HG03558 (cell line): ENCODE measurements around the gene SLC19A1.

ENCODE experiments used
- ATAC-seq: cut with Tn5 transposase; IDR thresholded peaks from one replicate; pipeline ENCODE4 v1.9.1; 2021; ENCODE audit warnings: moderate number of reproducible peaks; ENCODE audit not compliant: unreplicated experiment; ENCODE audit errors: extremely low read depth

The SLC19A1 gene

DNA sequence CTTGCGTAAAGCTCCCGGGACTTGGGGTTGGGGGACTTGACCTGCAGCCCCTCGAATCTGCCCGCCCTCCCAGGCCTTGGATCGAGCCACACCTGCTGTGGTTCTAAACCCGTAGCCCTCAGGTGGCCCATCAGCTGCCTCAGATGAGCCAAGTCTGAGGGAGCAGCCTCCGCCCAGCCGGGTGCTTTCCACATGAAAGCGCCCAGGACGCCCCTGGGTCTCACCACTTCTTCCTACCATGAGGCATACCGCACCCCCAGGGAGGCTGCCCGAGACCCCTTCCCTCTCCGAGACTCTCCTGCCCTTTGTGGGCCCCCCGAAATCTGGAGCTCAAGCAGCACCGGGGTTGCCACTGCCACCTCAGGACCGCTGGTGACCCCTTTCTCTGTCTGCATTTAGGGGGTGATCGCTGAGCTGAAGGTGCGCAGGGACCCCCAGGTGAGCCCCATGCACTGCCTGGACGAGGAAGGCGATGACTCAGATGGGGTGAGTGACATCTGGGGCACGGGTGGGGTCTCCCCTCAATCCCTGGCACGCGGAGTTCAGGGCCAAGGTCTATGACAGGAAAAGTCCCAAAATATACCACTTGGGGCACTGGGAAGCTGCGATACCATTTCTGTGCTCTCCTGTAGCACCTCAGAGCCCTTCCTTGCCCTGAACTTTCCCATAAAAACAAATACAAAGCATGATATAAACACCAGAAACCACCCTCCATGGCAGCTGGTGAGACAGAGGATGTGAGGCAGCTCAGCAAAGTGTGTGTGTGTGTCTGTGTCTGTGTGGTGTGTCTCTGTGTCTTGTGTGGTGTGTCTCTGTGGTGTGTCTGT is 68.5 kb downstream of the SLC19A1 start:
- ATAC-seq: no peak

DNA sequence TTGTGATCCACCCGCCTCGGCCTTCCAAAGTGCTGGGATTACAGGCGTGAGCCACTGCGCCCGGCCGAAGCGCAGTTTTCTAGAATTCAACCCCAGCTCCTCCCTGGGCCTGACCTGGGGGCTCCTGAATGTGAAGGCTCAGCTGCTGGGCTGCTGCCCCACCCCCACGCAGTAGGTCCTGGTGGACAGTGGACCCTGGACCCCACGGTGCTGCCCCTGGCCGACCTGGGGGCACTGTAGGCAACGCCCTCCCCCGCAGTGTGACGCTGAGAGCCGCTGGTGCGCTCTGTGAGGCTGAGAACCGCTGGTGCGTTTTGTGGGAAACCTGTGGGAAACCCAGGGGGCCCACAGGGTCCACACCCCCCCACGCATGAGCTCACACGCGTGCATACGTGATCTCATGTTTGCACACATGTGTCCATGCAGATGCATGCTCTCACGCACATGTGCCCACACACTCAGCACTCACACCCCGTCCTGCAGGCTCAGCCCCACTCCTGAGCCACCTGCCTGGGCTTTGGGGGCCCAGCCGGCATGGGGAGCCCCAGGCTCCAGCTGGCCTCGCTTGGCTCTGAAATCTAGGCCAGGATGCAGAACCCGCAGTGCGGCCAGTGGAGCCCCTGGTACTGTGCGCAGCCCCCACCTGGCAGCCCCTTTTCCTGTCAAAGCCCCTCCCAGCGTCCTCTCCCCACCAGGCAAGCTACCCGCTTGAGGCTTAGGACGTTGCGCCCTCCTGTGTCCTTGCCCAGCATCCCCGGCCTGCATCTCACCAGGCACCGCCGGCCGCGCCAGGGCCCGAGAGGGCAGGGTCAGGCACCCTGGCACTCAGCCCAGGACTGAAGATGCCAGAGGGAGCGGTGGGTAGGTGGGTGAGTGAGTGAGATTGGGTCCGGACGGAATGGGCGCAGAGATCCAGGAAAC is 69.5 kb downstream of the SLC19A1 start:
- ATAC-seq: no peak

DNA sequence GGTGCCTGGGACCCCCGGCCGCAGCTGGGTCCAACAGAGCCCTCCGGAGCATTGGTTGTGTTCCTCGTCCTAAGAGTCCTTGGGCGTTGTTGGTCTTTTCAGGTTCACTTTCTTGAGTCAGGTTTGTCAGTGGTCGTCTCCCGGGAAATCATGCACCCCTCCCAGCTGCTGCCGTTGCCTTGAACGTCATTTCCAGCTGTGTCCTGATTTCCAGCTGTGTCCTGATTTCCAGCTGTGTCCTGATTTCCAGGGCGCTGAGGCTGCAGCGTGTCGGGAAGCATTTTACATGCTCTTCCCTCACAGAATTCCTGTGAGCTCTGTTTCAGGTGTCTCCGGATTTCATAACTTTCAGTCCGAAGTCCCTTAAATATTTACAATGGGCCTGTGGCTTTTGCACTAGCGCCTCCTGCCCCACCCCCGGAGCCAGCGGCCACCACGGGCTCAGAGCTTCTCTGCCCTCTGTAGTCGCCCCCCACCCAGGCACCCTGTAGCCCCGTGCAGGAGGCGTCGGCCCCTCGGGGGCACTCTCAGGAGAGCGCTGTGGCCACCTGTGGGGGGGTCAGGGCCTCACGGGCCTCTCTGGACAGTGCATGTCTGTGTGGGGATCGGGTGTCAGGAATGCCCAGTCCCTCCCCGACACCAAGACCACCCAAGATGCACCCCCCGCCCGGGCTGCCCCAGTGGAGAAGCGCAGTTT is 70.6 kb downstream of the SLC19A1 start:
- no peak for ATAC-seq

DNA sequence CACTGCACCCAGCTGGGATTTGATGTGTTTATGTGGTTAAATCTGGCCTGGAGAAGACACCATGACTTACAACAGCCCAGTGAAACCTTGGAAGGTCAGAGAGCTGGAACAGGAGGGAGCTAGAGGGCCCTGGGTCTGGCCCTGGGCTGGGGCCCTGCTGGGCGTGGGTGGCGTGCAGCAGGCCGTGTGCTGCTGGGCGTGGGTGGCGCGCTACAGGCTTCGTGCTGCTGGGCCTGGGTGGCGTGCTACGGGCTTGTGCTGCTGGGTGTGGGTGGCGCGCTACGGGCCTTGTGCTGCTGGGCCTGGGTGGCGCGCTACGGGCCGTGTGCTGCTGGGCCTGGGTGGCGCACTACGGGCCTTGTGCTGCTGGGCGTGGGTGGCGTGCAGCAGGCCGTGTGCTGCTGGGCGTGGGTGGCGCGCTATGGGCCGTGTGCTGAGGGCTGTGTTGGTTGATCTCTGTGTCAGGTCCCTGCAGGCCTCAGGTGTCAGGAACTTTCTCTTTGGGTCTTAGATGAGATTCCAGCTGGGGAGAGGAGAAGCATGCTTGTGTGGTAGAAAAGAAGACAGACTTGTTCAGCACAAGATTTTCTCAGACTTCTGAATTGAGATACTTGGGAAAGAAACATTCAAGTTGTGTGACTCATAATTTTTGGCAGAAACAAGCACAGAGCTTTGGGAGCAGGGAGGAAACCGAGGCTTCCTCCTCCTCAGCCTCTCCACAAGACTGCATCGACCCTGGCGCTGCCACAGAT is 71.3 kb downstream of the SLC19A1 start:
- ATAC-seq: no peak

DNA sequence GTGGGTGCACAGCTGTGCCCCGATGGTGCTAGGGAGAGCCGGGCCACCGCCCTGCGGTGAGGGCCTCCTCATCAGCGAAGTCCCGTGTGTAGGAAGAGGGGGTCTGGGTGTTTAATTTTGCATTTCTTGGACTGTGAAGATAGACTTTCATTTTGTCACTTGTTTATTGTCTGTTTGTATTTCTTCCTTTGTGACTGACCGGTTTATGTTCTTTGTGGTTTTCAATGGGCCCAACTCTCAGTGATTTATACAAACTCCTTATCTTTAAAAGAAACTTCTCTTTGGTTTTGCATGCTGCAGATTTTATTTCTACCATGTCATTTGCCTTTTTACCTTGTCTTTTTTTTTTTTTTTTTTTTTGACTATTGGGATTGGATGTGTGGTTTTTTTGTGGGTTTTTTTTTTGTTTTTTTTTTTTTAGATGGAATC is 72.1 kb downstream of the SLC19A1 start:
- no peak for ATAC-seq

DNA sequence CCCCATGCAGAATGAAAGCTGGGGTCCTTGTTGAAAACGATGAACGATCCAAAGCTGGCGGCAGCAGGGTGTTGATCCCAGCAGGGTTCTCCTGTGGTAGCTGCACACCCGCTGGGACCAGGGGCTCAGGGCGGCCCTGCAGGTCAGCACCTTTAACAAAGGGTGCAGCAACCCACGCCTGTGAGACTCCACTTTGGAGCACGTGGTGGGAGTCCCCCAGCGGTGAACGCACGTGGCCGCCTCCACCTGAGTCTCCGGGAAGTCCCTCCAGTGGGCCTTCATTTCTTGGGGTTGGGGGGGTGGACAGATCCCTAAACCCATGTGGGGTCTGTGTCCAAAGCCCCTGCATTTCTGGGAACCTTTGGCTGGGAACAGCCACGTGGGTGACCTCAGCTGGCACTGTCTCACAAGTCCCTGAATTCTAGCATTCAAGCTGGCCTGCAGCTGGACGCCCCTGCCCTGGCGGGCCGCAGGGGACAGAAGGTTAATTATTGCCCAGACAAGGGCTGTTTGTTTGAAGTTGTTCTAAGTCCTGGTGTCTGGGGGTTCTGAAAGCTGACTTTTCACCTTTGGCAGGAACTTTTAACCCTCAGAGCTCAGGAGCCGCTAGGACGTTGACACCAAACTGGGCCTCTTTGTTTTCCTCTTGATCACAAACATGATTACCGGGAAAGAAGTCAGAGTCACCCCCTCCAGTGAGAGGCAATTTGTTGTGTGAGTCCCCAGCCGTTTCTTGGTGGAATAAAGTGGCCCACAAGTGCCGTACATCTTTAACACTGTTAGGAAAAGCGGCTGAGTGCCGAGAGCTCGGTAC is 72.8 kb downstream of the SLC19A1 start:
- ATAC-seq: no peak

DNA sequence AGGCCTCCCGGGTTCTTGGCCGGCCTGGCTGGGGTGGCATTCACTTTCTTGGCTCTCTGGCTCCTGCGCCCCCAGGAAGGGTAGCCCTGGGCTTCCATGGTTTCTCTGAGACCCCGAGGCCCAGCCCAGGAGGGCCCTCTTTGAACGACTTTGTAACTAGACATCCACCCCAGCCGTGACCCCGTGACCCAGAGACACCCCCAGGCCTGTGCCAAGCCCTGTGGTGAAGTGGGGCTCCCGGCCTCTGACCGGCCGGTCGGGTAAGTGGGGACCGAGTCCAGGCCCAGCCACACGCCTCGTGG is 73.3 kb downstream of the SLC19A1 start:
- ATAC-seq: no peak

DNA sequence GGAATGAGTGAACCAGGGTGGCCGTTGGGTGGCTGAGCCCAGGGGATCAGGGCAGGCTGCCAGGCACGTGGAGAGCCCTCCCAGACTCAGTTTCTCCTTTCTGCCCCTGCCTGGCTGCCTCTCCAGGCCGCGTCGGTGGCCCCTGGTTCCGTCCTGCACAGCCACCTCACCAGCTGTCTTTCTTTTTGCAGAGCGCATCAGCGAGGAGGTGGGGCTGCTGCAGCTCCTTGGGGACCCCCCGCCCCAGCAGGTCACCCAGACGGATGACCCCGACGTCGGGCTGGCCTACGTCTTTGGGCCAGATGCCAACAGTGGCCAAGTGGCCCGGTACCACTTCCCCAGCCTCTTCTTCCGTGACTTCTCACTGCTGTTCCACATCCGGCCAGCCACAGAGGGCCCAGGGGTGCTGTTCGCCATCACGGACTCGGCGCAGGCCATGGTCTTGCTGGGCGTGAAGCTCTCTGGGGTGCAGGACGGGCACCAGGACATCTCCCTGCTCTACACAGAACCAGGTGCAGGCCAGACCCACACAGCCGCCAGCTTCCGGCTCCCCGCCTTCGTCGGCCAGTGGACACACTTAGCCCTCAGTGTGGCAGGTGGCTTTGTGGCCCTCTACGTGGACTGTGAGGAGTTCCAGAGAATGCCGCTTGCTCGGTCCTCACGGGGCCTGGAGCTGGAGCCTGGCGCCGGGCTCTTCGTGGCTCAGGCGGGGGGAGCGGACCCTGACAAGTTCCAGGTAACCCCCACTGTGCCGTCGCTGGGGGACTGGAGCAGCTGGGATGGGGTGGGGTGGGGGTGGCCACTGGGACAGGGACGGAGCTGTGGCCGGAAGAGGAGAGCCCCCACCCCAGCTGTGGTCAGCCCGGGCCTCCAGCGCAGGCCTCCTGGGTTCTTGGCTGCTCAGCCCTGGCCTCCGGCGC is 73.9 kb downstream of the SLC19A1 start:
- ATAC-seq: no peak

DNA sequence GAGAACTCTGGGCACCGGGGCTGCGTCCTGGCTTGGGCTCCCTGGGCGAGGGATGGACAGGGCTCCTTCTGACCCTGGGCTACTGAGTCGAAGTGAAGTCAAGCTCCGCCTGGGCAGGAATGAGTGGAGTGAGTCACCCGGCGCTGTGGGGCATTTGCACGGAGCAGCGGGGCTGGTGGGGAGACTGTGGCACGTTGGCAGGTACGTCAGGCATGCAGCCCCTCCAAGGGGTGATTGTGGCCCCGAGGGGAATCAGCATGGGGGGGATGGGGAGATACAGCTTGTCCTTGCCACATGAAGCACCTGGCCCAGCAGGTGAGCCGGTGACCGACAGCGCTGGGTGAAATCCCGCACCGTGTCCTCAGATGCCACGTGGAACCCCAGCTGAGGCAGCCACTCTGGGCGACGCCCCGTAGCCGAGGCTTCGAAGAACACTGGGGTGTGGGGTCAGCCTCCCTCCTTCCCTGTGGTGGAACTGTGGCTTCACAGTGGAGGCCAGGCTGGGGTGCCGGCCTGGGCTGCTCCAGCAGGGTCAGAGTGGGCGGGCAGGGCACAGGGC is 74.9 kb downstream of the SLC19A1 start:
- no peak for ATAC-seq

DNA sequence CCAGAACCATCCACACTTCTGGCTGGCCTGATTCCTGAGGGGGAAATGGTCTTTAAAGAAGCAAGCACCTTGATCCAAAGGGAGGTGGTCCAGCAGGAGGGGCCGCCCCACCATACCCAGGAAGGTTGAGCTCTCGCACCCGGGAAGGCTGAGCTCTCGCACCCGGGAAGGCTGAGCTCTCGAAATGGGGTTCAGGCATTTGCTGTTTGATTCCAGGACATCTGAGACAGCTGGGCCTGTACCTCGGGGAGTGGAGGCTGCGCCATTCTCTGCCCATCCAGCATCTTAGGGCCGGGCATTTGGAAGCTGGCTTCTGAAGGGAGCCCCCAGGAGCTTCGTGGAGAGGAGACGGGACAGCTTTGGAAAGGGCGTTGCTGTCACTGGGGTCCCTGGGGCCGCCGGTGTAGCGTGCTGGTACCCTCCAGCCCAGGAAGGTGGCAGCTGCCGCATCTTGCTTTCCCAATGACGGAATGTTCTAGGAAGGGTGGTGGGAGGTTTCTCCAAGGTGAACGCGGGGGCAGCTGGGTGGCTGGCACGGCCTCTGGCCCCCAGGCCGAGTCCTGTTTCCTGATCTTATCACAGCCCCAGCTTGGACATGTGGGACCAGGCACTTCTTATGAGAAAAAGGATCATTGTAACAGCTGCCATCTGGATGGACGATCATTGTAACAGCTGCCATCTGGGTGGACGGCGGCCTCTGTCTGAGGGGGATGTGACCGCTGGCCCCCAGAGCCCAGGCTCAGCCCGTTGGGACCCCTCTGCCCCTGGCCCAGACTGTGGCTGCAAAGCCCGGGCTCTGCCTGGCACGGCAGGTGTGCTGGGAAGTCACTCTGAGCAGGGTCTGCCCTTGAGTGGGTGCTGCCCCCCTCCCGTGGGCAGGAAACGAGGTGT is 75.7 kb downstream of the SLC19A1 start:
- ATAC-seq: no peak

DNA sequence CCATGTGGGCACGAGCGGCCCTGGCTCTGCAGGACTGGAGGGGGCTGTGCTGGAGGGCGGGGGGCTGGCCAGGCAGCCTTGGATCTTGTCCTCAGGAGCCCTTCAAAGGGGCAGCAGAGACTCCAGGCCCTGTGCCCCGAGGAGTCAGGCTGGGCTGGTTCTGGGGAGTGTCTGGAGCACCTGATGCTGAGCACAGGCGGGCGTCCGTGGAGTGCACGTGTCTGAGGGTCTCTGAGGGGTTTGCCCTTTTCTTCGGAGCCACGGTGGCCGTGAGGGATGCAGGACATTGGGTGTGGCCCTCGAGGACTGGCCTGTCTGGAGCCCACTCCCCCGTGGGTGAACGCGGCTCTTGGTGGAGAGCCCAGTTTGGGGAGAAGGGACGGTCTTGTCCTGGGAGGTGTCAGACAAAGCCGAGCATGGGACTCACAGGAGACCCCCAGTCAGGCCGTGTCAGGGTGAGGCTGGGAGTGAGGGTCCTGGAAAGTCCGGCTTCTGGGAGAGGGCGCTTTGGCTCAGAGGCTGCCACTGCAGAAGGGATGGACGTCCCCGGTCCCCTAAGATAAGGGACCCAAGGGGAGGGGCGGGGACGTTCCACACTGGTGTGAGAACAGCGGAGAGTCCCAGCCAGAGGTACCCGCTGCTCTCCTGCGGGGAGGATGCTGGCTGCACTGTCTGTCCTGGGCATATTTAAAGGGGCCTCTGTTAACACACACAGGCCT is 76.5 kb downstream of the SLC19A1 start:
- ATAC-seq: no peak

DNA sequence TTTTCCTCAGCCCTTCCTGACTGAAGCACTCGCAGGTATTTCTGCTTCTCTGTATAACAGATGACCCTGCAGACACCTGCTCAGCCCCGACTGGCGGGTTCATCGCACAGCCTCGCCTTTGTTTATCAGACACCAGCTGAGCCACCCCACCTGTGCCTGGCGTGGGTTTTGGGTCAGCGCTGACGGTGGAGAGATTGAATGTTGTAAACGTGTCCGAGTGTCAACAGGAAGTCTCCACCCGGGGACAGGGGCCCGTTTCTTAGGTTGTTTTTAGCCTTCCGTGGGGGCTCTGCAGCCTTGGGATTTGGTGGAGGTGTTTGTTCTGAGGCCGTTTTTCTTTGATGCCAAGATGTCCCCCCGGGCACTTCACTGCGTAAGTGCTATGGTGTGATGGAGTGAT is 77.1 kb downstream of the SLC19A1 start:
- ATAC-seq: no peak

DNA sequence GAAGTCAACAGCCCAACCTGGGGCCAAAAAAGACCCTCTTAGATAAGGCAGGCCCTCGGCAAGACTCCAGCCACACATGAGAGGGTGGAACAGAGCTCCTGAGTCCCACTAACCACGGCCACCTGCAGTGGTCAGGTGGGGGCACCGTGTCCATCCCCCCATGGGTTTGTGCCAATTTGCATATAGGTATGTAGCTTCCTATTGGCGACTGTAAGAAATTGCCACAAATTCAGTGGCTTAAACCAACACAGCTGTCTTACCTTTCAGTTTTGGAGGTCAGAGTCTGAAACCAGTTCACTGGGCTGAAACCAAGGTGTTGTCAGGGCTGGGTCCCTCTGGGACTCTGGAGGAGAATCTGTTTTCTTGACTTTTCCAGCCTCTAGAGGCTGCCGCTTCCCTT is 77.9 kb downstream of the SLC19A1 start:
- ATAC-seq: no peak

DNA sequence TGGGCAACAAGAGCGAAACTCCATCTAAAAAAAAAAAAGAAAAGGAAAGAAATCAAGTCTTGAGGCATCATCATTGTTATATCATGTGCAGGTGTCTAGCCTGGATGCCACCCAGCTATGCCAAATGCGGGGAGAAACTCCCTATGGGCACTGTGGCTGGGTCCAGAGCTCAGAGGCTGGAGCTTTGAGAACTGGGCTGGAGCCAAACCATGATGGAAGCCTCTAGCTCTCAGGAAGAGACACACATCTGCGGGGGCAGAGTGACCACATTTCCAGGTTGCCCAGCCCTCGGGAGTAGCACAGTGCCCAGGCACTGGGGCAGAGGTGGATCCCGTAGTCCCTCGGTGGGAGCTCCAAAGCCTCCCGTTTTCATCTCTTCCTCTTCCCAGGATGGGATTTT is 78.4 kb downstream of the SLC19A1 start:
- ATAC-seq: no peak

DNA sequence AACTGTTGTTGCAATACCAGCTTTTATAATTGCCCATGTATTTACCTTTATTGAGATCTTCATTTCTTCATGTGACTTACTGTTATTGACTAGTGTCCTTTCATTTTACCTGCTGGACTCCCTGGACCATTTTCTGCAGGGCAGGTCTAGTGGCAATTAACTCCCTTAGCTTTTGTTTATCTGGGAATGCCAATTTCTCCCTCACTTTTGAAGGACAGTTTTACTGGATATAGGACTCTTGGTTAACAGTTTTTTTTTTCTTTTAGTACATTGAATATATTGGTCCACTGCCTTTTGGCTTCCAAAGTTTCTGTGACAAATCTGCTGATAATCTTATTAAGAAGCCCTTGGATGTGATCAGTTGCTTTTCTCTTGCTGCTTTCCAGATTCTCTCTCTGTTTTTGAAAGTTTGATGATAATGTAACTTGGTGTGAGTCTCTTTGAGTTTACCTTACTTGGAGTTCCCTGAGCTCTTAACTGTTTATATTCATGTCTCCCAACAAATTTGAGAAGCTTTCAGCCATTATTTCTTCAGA is 80.4 kb downstream of the SLC19A1 start:
- ATAC-seq: no peak

DNA sequence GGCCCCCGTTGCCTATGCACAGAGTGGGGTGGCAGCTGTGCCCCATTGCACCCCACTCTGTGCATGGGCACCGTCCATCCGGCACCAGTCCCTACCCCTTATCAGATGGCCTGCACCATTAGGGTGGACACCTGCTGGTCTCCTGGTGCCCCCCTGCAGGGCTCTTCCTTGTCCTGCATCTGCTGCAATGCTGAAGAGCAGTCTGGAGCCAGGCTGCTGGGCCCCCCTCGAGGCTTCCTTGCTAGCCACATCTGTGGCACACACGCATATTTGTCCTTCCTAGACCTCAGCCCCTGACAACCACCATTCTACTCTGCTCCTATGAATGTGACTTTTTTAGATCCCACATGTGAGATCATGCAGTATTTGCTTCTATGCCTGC is 80.9 kb downstream of the SLC19A1 start:
- ATAC-seq: no peak
